ENCODE measurements around the gene RNF112.

The RNF112 gene

GRCh38 chr17:19376811-19377210 lies 34.2 kb upstream of the RNF112 start:
- peak in 1 of 2 donors; percentile 33 for DNase-seq

GRCh38 chr17:19377602-19378415 lies 33.2 kb upstream of the RNF112 start:
- DNase-seq, result peak; percentile 97 to 98

- DNase-seq, result no peak
Observed at GRCh38 chr17:19378416-19379360, 32.3 kb upstream of the RNF112 start, which contains the start of gene MAPK7. TSS of gene MAPK7 (plus strand) at chr17:19378498. CDS start at chr17:19378901, 403 bp downstream.

GRCh38 chr17:19379361-19380065 lies 31.5 kb upstream of the RNF112 start:
- no peak for DNase-seq

GRCh38 chr17:19380481-19381301 lies 30.3 kb upstream of the RNF112 start:
- DNase-seq, result no peak

GRCh38 chr17:19381361-19381740 lies 29.7 kb upstream of the RNF112 start:
- no peak for DNase-seq

- DNase-seq, result no peak
Observed at GRCh38 chr17:19381741-19382444, 29.1 kb upstream of the RNF112 start.

- DNase-seq, result no peak
Observed at GRCh38 chr17:19382531-19383444, 28.2 kb upstream of the RNF112 start.

- no peak for DNase-seq
Observed at GRCh38 chr17:19383681-19384470, 27.2 kb upstream of the RNF112 start.

- DNase-seq, result no peak
Observed at GRCh38 chr17:19384723-19385391, 26.2 kb upstream of the RNF112 start.

GRCh38 chr17:19385521-19385983 lies 25.5 kb upstream of the RNF112 start:
- DNase-seq, result no peak

- peak in 1 of 2 donors; percentile 69 for DNase-seq
Observed at GRCh38 chr17:19386051-19386929, 24.7 kb upstream of the RNF112 start.

- no peak for DNase-seq
Observed at GRCh38 chr17:19386974-19387920, 23.8 kb upstream of the RNF112 start, which contains the start of gene MFAP4. TSS of gene MFAP4 (minus strand) at chr17:19387190. CDS start at chr17:19387155, 35 bp downstream.

GRCh38 chr17:19387921-19388521 lies 23.0 kb upstream of the RNF112 start:
- DNase-seq, result no peak
